HL-60 (cell line): Measurements from ENCODE around the gene NR0B2.

Source experiments
- POLR2AphosphoS5 ChIP-seq: IDR thresholded peaks from 2 replicates; pipeline ENCODE4 v1.6.1; 2012; ENCODE audit warnings: low read depth
- TF ChIP-seq, protein P1 (sequence below): IDR thresholded peaks from one replicate; pipeline ENCODE4 v1.5.1; 2011; ENCODE audit warnings: low read length, control low read depth, inconsistent platforms; ENCODE audit not compliant: insufficient read depth

DNA sequence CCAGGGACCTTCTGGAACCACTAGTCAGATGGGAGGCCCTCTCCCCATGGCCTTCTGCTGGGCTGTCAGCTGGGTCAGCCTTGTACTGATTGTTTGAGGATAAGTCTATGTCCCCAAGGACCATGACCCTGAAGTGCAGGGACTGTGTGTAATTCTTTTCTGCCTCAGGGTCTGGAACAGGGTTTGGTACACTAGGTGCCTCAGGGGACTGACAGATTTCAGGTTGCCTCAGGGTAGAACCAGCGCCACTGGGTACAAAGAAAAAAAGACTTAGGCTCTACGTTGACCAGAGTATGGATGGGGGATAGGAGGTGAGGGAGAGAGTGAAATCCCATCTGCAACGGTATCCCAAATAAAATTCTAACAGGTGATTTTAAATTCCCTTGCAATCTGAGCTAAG lies 43.5 kb upstream of the NR0B2 start:
- TF ChIP-seq, protein P1, sequence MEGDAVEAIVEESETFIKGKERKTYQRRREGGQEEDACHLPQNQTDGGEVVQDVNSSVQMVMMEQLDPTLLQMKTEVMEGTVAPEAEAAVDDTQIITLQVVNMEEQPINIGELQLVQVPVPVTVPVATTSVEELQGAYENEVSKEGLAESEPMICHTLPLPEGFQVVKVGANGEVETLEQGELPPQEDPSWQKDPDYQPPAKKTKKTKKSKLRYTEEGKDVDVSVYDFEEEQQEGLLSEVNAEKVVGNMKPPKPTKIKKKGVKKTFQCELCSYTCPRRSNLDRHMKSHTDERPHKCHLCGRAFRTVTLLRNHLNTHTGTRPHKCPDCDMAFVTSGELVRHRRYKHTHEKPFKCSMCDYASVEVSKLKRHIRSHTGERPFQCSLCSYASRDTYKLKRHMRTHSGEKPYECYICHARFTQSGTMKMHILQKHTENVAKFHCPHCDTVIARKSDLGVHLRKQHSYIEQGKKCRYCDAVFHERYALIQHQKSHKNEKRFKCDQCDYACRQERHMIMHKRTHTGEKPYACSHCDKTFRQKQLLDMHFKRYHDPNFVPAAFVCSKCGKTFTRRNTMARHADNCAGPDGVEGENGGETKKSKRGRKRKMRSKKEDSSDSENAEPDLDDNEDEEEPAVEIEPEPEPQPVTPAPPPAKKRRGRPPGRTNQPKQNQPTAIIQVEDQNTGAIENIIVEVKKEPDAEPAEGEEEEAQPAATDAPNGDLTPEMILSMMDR, result no peak
- TF ChIP-seq POLR2AphosphoS5, result no peak
